HG03439 (cell line): ENCODE measurements around the gene ATP2C1.

Experiments
- ATAC-seq: cut with Tn5 transposase; IDR thresholded peaks from one replicate; pipeline ENCODE4 v1.9.1; 2021; ENCODE audit warnings: mild to moderate bottlenecking, moderate library complexity; ENCODE audit not compliant: unreplicated experiment

Gene ATP2C1

GRCh38 chr3:130933801-130934345, 40.0 kb downstream of the ATP2C1 start:
- ATAC-seq = no peak

- no peak for ATAC-seq
Observed at GRCh38 chr3:130934442-130935089, 40.7 kb downstream of the ATP2C1 start.

- ATAC-seq = no peak
Observed at GRCh38 chr3:130935761-130936492, 42.0 kb downstream of the ATP2C1 start.

GRCh38 chr3:130939753-130940152, 45.9 kb downstream of the ATP2C1 start:
- ATAC-seq = no peak

GRCh38 chr3:130941793-130942192, 47.9 kb downstream of the ATP2C1 start:
- ATAC-seq = no peak

- no peak for ATAC-seq
Observed at GRCh38 chr3:130946882-130947281, 53.0 kb downstream of the ATP2C1 start.

GRCh38 chr3:130948001-130948773, 54.3 kb downstream of the ATP2C1 start:
- no peak for ATAC-seq

- no peak for ATAC-seq
Observed at GRCh38 chr3:130948929-130949328, 55.0 kb downstream of the ATP2C1 start.

GRCh38 chr3:130950124-130950523, 56.2 kb downstream of the ATP2C1 start:
- no peak for ATAC-seq

- ATAC-seq = no peak
Observed at GRCh38 chr3:130950641-130951040, 56.8 kb downstream of the ATP2C1 start.

- ATAC-seq = no peak
Observed at GRCh38 chr3:130955481-130955880, 61.6 kb downstream of the ATP2C1 start.

- ATAC-seq = no peak
Observed at GRCh38 chr3:130956281-130956680, 62.4 kb downstream of the ATP2C1 start.

- no peak for ATAC-seq
Observed at GRCh38 chr3:130956721-130957120, 62.8 kb downstream of the ATP2C1 start.

GRCh38 chr3:130960139-130960795, 66.4 kb downstream of the ATP2C1 start:
- ATAC-seq = no peak

- ATAC-seq = no peak
Observed at GRCh38 chr3:130961458-130961857, 67.6 kb downstream of the ATP2C1 start.

GRCh38 chr3:130963444-130963843, 69.6 kb downstream of the ATP2C1 start:
- ATAC-seq = no peak

GRCh38 chr3:130963878-130964277, 70.0 kb downstream of the ATP2C1 start:
- ATAC-seq = no peak

GRCh38 chr3:130967281-130967680, 73.4 kb downstream of the ATP2C1 start:
- no peak for ATAC-seq

- ATAC-seq = no peak
Observed at GRCh38 chr3:130968221-130968620, 74.3 kb downstream of the ATP2C1 start.

GRCh38 chr3:130969621-130970020, 75.7 kb downstream of the ATP2C1 start:
- no peak for ATAC-seq

GRCh38 chr3:130971208-130971607, 77.3 kb downstream of the ATP2C1 start:
- ATAC-seq = no peak
